Esophagus muscularis mucosa (tissue), 3 donors: Measurements from ENCODE around the gene TREML4.

Experiments
- EP300 ChIP-seq: sonication (generic); formaldehyde crosslinking; IDR thresholded peaks from one replicate; pipeline ENCODE4 v1.6.1; 2017; ENCODE audit warnings: antibody characterized with exemption
- TF ChIP-seq, protein P1 (sequence below), 3 experiments: fragments of 200-600 bp in 2 of 3; fragments of 450-650 bp in 1 of 3; sonication (generic) in 2 of 3; IDR thresholded peaks; one replicate each; pipeline ENCODE4 v1.5.1; 2017 to 2019; ENCODE audit warnings: antibody characterized with exemption in 3 of 3, mild to moderate bottlenecking in 2 of 3, moderate library complexity in 1 of 3

DNA sequence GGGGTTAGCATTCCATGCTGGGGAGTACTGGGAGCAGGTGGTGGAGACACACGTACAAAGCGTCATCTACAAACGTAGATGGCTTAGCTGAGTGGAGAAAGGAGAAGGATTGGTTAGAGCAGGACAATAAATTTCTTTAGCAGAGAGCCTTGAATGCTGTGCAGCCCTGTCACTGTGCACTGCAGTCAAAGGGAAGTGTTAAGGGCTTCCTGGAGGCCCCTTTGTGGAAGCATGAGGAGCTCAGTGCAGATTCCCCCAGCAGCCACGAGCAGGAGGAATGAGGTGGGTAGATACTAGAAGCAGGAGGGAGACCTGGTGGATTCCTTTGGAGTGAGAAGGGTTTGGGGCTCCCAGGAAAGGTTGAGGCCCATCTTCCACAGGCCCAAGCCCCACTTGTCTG, 6.1 kb upstream of the TREML4 start:
- no peak for TF ChIP-seq EP300
- TF ChIP-seq, protein P1, sequence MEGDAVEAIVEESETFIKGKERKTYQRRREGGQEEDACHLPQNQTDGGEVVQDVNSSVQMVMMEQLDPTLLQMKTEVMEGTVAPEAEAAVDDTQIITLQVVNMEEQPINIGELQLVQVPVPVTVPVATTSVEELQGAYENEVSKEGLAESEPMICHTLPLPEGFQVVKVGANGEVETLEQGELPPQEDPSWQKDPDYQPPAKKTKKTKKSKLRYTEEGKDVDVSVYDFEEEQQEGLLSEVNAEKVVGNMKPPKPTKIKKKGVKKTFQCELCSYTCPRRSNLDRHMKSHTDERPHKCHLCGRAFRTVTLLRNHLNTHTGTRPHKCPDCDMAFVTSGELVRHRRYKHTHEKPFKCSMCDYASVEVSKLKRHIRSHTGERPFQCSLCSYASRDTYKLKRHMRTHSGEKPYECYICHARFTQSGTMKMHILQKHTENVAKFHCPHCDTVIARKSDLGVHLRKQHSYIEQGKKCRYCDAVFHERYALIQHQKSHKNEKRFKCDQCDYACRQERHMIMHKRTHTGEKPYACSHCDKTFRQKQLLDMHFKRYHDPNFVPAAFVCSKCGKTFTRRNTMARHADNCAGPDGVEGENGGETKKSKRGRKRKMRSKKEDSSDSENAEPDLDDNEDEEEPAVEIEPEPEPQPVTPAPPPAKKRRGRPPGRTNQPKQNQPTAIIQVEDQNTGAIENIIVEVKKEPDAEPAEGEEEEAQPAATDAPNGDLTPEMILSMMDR (IDR thresholded peaks at IDR 0.05): no peak
